ENCODE data around the gene BATF. TPM values are rescaled to one million over a fixed set of nuclear protein-coding genes. Genes with fewer than 3 reads are reported as not detected.

Gene BATF
- total RNA-seq, 1 experiment from 2014 or later, result 1.4 TPM

GRCh38 chr14:75501080-75501479 is 21.2 kb upstream of the BATF start:
- CTCF ChIA-PET, result no interaction called here
- intact Hi-C loops (cut with micrococcal nuclease; ENCODE audit: unreplicated experiment), result no loop called here
- Mint-ChIP-seq H3K9me3 (ENCODE audit: low read depth, unreplicated experiment) (peaks cover 4% of the 10 kb centered on the region), H3K4me3 (ENCODE audit: low read depth, unreplicated experiment) (no peak overlapping the region), H3K27me3 (ENCODE audit: unreplicated experiment) (no peaks in the 10 kb centered on the region), H3K4me1 (ENCODE audit: low read depth, unreplicated experiment) (no peaks in the 10 kb centered on the region), H3K27ac (ENCODE audit: unreplicated experiment) (no peak overlapping the region), H3K36me3 (ENCODE audit: insufficient read depth, unreplicated experiment) (no peaks in the 10 kb centered on the region)
- TF ChIP-seq CTCF (IDR thresholded peaks at IDR 0.05; ENCODE audit: unreplicated experiment), result no peak
- no peak for DNase-seq
- no TSS peak for BruUV-seq (replicated peaks)

- Mint-ChIP-seq H3K4me3 (ENCODE audit: low read depth, unreplicated experiment) (no peak overlapping the region), H3K4me1 (ENCODE audit: low read depth, unreplicated experiment) (no peaks in the 10 kb centered on the region), H3K27ac (ENCODE audit: unreplicated experiment) (no peak overlapping the region), H3K9me3 (ENCODE audit: low read depth, unreplicated experiment) (peaks cover 4% of the 10 kb centered on the region), H3K27me3 (ENCODE audit: unreplicated experiment) (no peaks in the 10 kb centered on the region), H3K36me3 (ENCODE audit: insufficient read depth, unreplicated experiment) (no peaks in the 10 kb centered on the region)
- no TSS peak for BruUV-seq (replicated peaks)
- no peak for DNase-seq
- intact Hi-C loops (cut with micrococcal nuclease; ENCODE audit: unreplicated experiment), result no loop called here
- TF ChIP-seq CTCF (IDR thresholded peaks at IDR 0.05; ENCODE audit: unreplicated experiment), result no peak
- CTCF ChIA-PET, result no interaction called here
These were observed 17.9 kb upstream of the BATF start for GRCh38 chr14:75504411-75504810.

- intact Hi-C loops (cut with micrococcal nuclease; ENCODE audit: unreplicated experiment), result no loop called here
- Mint-ChIP-seq H3K4me1 (ENCODE audit: low read depth, unreplicated experiment) (no peaks in the 10 kb centered on the region), H3K27me3 (ENCODE audit: unreplicated experiment) (no peaks in the 10 kb centered on the region), H3K27ac (ENCODE audit: unreplicated experiment) (no peak overlapping the region), H3K36me3 (ENCODE audit: insufficient read depth, unreplicated experiment) (no peaks in the 10 kb centered on the region), H3K9me3 (ENCODE audit: low read depth, unreplicated experiment) (peaks cover 7% of the 10 kb centered on the region), H3K4me3 (ENCODE audit: low read depth, unreplicated experiment) (no peak overlapping the region)
- DNase-seq, result no peak
- CTCF ChIA-PET, result no interaction called here
- TF ChIP-seq CTCF (IDR thresholded peaks at IDR 0.05; ENCODE audit: unreplicated experiment), result no peak
- no TSS peak for BruUV-seq (replicated peaks)
These were observed 15.3 kb upstream of the BATF start for GRCh38 chr14:75506930-75507329.

GRCh38 chr14:75510547-75510946 is 11.7 kb upstream of the BATF start:
- H3K27ac Mint-ChIP-seq (ENCODE audit: unreplicated experiment), result no peak overlapping the region
- BruUV-seq (replicated peaks), result no TSS peak
- peaks cover 7% of the 10 kb centered on the region for H3K9me3 Mint-ChIP-seq (ENCODE audit: low read depth, unreplicated experiment)

More at GRCh38 chr14:75510547-75510946, 11.7 kb upstream of the BATF start:
- Mint-ChIP-seq H3K36me3 (ENCODE audit: insufficient read depth, unreplicated experiment) (no peaks in the 10 kb centered on the region), H3K4me3 (ENCODE audit: low read depth, unreplicated experiment) (no peak overlapping the region), H3K4me1 (ENCODE audit: low read depth, unreplicated experiment) (no peaks in the 10 kb centered on the region), H3K27me3 (ENCODE audit: unreplicated experiment) (peaks cover 5% of the 10 kb centered on the region)
- intact Hi-C loops (cut with micrococcal nuclease; ENCODE audit: unreplicated experiment), result no loop called here
- no peak for TF ChIP-seq CTCF (IDR thresholded peaks at IDR 0.05; ENCODE audit: unreplicated experiment)
- no peak for DNase-seq
- CTCF ChIA-PET, result no interaction called here

Measured in Calu3 (cell line).